Panc1 (cell line): ENCODE measurements around the gene SNX33. TPM values are rescaled to one million over a fixed set of nuclear protein-coding genes. Genes with fewer than 3 reads are reported as not detected.

Source experiments
- ATAC-seq: fragments of 200-7000 bp; cut with Tn5 transposase; 2 replicates; pipeline ENCODE4 v1.9.1; 2020; ENCODE audit warnings: mild to moderate bottlenecking, moderate library complexity
- BruUV-seq: library from RNA; stranded (reverse); fragments of 400-500 nt; replicated peaks from 2 replicates; lab custom pipeline; 2021; lab: Mats Ljungman, UMichigan
- CTCF ChIA-PET: fragments of 300-600 bp; sonication (Branson Sonifier 250); formaldehyde crosslinking; loops from one replicate; lab custom pipeline; 2022; ENCODE audit warnings: antibody characterized with exemption; lab: Charles Lee
- POLR2A ChIA-PET: fragments of 300-600 bp; sonication (Branson Sonifier 250); formaldehyde crosslinking; loops from one replicate; lab custom pipeline; 2022; ENCODE audit warnings: antibody characterized with exemption; lab: Charles Lee
- DNase-seq: peaks from one replicate; pipeline ENCODE4 v3.0.0-alpha.2; 2010; ENCODE audit warnings: low read depth, low spot score
- H3K27ac ChIP-seq: 2 replicates; pipeline ENCODE4 v1.5.1; 2011; ENCODE audit warnings: mild to moderate bottlenecking, low read length, inconsistent platforms
- H3K27me3 ChIP-seq: fragments of 200-500 bp; sonication (Bioruptor generic); 2 replicates; pipeline ENCODE4 v1.6.0; 2014; ENCODE audit warnings: low read length, inconsistent platforms; ENCODE audit not compliant: control insufficient read depth, insufficient read depth
- H3K36me3 ChIP-seq: fragments of 200-500 bp; sonication (Bioruptor generic); 2 replicates; pipeline ENCODE4 v1.5.1; 2014; ENCODE audit warnings: inconsistent platforms, mild to moderate bottlenecking, low read length, moderate library complexity; ENCODE audit not compliant: control insufficient read depth, insufficient read depth
- H3K4me1 ChIP-seq: 2 replicates; pipeline ENCODE4 v1.5.1; 2011; ENCODE audit warnings: inconsistent platforms, mild to moderate bottlenecking, low read length, moderate library complexity; ENCODE audit not compliant: control insufficient read depth, insufficient read depth
- H3K4me3 ChIP-seq, 2 experiments: 2 replicates each; pipeline ENCODE4 v1.5.1; 2011 to 2012; ENCODE audit warnings: low read depth in 2 of 2, low read length in 2 of 2, mild to moderate bottlenecking in 2 of 2, inconsistent platforms in 1 of 2, moderate library complexity in 1 of 2
- H3K9me3 ChIP-seq: fragments of 200-500 bp; sonication (Bioruptor generic); 2 replicates; pipeline ENCODE4 v1.5.1; 2014; ENCODE audit warnings: low read depth, mild to moderate bottlenecking, inconsistent platforms, low read length, moderate library complexity; ENCODE audit not compliant: control insufficient read depth, insufficient read depth
- POLR2AphosphoS5 ChIP-seq: IDR thresholded peaks from 2 replicates; pipeline ENCODE4 v1.6.1; 2012; ENCODE audit warnings: mild to moderate bottlenecking, low read depth, low read length, moderate library complexity
- SIN3A ChIP-seq: IDR thresholded peaks from 2 replicates; pipeline ENCODE4 v1.6.1; 2012; ENCODE audit warnings: low read depth, mild to moderate bottlenecking, low read length, moderate library complexity, borderline replicate concordance; ENCODE audit not compliant: insufficient read depth
- TCF7L2 ChIP-seq: IDR thresholded peaks from 2 replicates; pipeline ENCODE4 v1.6.1; 2011; ENCODE audit warnings: mild to moderate bottlenecking, low read depth, low read length, inconsistent platforms
- in situ Hi-C: cut with HindIII; loops from 2 replicates; pipeline ENCODE4 v1.10.0; 2016; ENCODE audit warnings: low sequenced_read_pairs, low pct_unique_long_range_greater_than_20kb
- intact Hi-C: fragments of 100-400 bp; cut with micrococcal nuclease; formaldehyde crosslinking; loops from one replicate; pipeline ENCODE4 v1.10.0; 2022; ENCODE audit not compliant: unreplicated experiment
- total RNA-seq: library from RNA; stranded (reverse); gene quantifications from one replicate; pipeline ENCODE4 v1.2.1, GENCODE V29; 2021; ENCODE audit not compliant: unreplicated experiment
- TF ChIP-seq, protein P1 (sequence below), 2 experiments: IDR thresholded peaks; 2 replicates each; pipeline ENCODE4 v1.6.1; 2011 to 2012; ENCODE audit warnings: low read depth in 2 of 2, control low read depth in 1 of 2, low read length in 1 of 2, mild to moderate bottlenecking in 1 of 2, moderate library complexity in 1 of 2; ENCODE audit not compliant: insufficient read depth in 1 of 2
- TF ChIP-seq, protein P2 (sequence below): fragments of 450-650 bp; IDR thresholded peaks from 2 replicates; pipeline ENCODE4 v1.5.1; 2017; ENCODE audit warnings: mild to moderate bottlenecking

Gene SNX33
- total RNA-seq, 1 experiment from 2014 or later, result 17.0 TPM

DNA sequence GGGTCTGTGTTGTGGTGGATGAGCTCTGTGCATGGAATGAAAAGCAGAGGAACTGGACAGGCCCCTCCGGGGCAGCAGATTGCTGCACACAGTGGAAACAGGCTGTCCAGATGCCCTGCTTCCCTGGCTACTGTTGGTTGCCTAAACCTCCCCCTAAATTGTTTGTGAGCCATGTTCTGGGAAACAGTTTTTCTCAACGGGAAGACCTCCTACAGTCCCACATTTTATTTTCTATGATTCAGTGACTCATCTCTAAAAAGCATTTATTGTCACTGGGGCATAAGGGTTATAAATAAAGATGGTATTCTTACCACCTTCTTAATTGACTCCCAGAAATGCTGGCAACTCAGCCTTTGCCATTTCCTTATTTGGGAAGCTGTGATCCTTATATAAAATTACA lies 48.3 kb upstream of the SNX33 start:
- in situ Hi-C loops (no loop called here), intact Hi-C loops (no loop called here)
- Histone ChIP-seq H3K27me3 (no peaks in the 10 kb centered on the region), H3K36me3 (peaks cover 9% of the 10 kb centered on the region), H3K4me1 (no peaks in the 10 kb centered on the region), H3K4me3 (no peak overlapping the region), H3K27ac (no peak overlapping the region), H3K9me3 (no peaks in the 10 kb centered on the region)
- ChIA-PET POLR2A (interaction anchor here (0.6 to 0.7 kb wide), 2 partner anchors 26 to 78 kb away, joined by 3 read pairs; partner anchors contain the start of gene SNUPN), CTCF (interaction anchor here (0.6 kb wide), 1 partner anchor 82 kb away, joined by 3 read pairs; no protein-coding TSS in a partner anchor)
- DNase-seq (no peak), ATAC-seq (no peak)
- TF ChIP-seq POLR2AphosphoS5 (no peak), SIN3A (no peak), TCF7L2 (no peak)
- TF ChIP-seq, protein P1, sequence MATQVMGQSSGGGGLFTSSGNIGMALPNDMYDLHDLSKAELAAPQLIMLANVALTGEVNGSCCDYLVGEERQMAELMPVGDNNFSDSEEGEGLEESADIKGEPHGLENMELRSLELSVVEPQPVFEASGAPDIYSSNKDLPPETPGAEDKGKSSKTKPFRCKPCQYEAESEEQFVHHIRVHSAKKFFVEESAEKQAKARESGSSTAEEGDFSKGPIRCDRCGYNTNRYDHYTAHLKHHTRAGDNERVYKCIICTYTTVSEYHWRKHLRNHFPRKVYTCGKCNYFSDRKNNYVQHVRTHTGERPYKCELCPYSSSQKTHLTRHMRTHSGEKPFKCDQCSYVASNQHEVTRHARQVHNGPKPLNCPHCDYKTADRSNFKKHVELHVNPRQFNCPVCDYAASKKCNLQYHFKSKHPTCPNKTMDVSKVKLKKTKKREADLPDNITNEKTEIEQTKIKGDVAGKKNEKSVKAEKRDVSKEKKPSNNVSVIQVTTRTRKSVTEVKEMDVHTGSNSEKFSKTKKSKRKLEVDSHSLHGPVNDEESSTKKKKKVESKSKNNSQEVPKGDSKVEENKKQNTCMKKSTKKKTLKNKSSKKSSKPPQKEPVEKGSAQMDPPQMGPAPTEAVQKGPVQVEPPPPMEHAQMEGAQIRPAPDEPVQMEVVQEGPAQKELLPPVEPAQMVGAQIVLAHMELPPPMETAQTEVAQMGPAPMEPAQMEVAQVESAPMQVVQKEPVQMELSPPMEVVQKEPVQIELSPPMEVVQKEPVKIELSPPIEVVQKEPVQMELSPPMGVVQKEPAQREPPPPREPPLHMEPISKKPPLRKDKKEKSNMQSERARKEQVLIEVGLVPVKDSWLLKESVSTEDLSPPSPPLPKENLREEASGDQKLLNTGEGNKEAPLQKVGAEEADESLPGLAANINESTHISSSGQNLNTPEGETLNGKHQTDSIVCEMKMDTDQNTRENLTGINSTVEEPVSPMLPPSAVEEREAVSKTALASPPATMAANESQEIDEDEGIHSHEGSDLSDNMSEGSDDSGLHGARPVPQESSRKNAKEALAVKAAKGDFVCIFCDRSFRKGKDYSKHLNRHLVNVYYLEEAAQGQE (IDR thresholded peaks at IDR 0.05; ENCODE audit: insufficient read depth in 1 of 2, low read depth in 2 of 2, low read length in 1 of 2), result no peak
- TF ChIP-seq, protein P2, sequence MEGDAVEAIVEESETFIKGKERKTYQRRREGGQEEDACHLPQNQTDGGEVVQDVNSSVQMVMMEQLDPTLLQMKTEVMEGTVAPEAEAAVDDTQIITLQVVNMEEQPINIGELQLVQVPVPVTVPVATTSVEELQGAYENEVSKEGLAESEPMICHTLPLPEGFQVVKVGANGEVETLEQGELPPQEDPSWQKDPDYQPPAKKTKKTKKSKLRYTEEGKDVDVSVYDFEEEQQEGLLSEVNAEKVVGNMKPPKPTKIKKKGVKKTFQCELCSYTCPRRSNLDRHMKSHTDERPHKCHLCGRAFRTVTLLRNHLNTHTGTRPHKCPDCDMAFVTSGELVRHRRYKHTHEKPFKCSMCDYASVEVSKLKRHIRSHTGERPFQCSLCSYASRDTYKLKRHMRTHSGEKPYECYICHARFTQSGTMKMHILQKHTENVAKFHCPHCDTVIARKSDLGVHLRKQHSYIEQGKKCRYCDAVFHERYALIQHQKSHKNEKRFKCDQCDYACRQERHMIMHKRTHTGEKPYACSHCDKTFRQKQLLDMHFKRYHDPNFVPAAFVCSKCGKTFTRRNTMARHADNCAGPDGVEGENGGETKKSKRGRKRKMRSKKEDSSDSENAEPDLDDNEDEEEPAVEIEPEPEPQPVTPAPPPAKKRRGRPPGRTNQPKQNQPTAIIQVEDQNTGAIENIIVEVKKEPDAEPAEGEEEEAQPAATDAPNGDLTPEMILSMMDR, result no peak
- no TSS peak for BruUV-seq

DNA sequence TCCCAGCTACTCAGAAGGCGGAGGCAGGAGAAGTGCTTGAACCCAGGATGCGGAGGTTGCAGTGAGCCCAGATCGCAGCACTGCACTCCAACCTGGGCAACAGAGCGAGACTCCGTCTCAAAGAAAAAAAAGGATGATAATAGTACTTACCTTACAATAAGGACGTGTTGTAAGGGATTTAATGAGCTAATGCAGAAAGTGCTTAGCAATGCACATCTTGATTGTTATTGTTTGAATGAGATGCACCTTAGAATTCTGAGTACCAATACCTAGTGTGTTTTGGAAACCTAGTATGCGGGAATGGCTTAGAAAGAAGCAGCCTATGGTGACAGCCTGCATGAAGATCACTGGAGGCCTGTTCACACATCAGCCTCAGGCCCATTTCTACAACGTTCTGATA lies 41.7 kb upstream of the SNX33 start:
- no peak overlapping the region for H3K4me3 ChIP-seq
- TF ChIP-seq POLR2AphosphoS5 (no peak), TCF7L2 (no peak), SIN3A (no peak)
- TF ChIP-seq, protein P1 (IDR thresholded peaks at IDR 0.05; ENCODE audit: insufficient read depth in 1 of 2, low read depth in 2 of 2, low read length in 1 of 2), result no peak
- TF ChIP-seq, protein P2, result no peak
- no peaks in the 10 kb centered on the region for H3K4me1 ChIP-seq
- H3K27me3 ChIP-seq, result no peaks in the 10 kb centered on the region
- BruUV-seq, result no TSS peak
- in situ Hi-C loops, result no loop called here
- H3K9me3 ChIP-seq, result no peaks in the 10 kb centered on the region
- ATAC-seq (no peak), DNase-seq (no peak)
- intact Hi-C loops, result no loop called here
- H3K36me3 ChIP-seq, result peaks cover 9% of the 10 kb centered on the region
- CTCF ChIA-PET, result no interaction called here
- no peak overlapping the region for H3K27ac ChIP-seq
- POLR2A ChIA-PET, result no interaction called here
